Nucleus accumbens (tissue), 56 donors: ENCODE measurements around the gene MYO3A.

Source experiments
- DNase-seq, 56 donors: peaks; one replicate each; lab custom pipeline; 2025; lab: John Stamatoyannopoulos, UW

Gene MYO3A

GRCh38 chr10:25933653-25934608, at the start of gene MYO3A:
Gene MYO3A, plus strand, starts transcription at chr10:25934229. Its CDS starts 17,882 bp downstream, at chr10:25952111.
- peak in 2 of 56 donors; percentile 10 to 21 for DNase-seq

GRCh38 chr10:25888627-25889026, 45.4 kb upstream of the MYO3A start:
- DNase-seq = no peak

- DNase-seq = no peak
These were observed 43.0 kb upstream of the MYO3A start for GRCh38 chr10:25890995-25891394.

GRCh38 chr10:25895856-25896255, 38.2 kb upstream of the MYO3A start:
- no peak for DNase-seq

- DNase-seq = no peak
These were observed 37.6 kb upstream of the MYO3A start for GRCh38 chr10:25896421-25896820.

- DNase-seq = no peak
These were observed 34.7 kb upstream of the MYO3A start for GRCh38 chr10:25899304-25899703.

GRCh38 chr10:25901199-25901598, 32.8 kb upstream of the MYO3A start:
- no peak for DNase-seq

GRCh38 chr10:25902002-25902401, 32.0 kb upstream of the MYO3A start:
- DNase-seq = no peak

GRCh38 chr10:25907261-25907660, 26.8 kb upstream of the MYO3A start:
- DNase-seq = no peak

GRCh38 chr10:25912866-25913265, 21.2 kb upstream of the MYO3A start:
- no peak for DNase-seq

- DNase-seq = no peak
These were observed 19.3 kb upstream of the MYO3A start for GRCh38 chr10:25914776-25915175.

- DNase-seq = peak in 12 of 56 donors; percentile 8 to 60 (median 20)
These were observed 651 bp downstream of the MYO3A start for GRCh38 chr10:25934621-25935139.

- DNase-seq = no peak
These were observed 4.4 kb downstream of the MYO3A start for GRCh38 chr10:25938405-25938804.

GRCh38 chr10:25944771-25945170, 10.7 kb downstream of the MYO3A start:
- DNase-seq = no peak

GRCh38 chr10:25952857-25953256, 18.8 kb downstream of the MYO3A start:
- no peak for DNase-seq

- DNase-seq = no peak
These were observed 20.8 kb downstream of the MYO3A start for GRCh38 chr10:25954851-25955250.

- no peak for DNase-seq
These were observed 25.7 kb downstream of the MYO3A start for GRCh38 chr10:25959540-25960232.

- no peak for DNase-seq
These were observed 31.6 kb downstream of the MYO3A start for GRCh38 chr10:25965584-25965983.

GRCh38 chr10:25966844-25967243, 32.8 kb downstream of the MYO3A start:
- no peak for DNase-seq

- DNase-seq = no peak
These were observed 38.6 kb downstream of the MYO3A start for GRCh38 chr10:25972631-25973030.

GRCh38 chr10:25974897-25975459, 40.9 kb downstream of the MYO3A start:
- no peak for DNase-seq
